ENCODE measurements around the gene HGFAC. TPM values are rescaled to one million over a fixed set of nuclear protein-coding genes. Genes with fewer than 3 reads are reported as not detected.
A peak's percentile ranks its signal among the peaks of the same experiment; 100 is the strongest.

Gene HGFAC
- total RNA-seq, 6 donors from 2014 or later: 0.20 to 1.1 (median 0.49) TPM; not detected in 1

DNA sequence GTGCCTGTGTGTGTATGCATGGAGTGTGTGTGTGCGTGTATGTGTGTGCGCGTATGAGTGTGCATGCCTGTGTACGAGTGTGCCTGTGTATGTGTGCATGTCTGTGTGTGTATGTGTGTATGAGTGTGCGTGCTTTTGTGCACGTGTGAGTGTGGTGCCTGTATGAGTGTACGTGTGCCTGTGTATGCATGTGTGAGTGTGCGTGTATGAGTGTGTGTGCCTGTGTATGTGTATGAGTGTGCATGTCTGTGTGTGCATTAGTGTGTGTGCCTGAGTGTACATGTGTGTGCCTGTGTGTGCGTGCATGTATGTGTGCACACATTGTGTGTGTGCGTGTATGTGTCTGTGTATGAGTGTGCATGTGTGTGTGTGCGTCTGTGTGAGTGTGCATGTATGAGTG lies 27.0 kb downstream of the HGFAC start:
- Histone ChIP-seq H3K4me3 (no peak overlapping the region), H3K4me1 (peaks cover 0 to 15% (median 3%) of the 10 kb centered on the region in 4 donors), H3K36me3 (no peaks in the 10 kb centered on the region), H3K9me3 (no peaks in the 10 kb centered on the region), H3K27me3 (peaks cover 0 to 2% (median under 1%) of the 10 kb centered on the region in 4 donors), H3K27ac (no peak overlapping the region)
- ATAC-seq (ENCODE audit: low FRiP score in 2 of 2): no peak
- no peak for TF ChIP-seq EP300 (IDR thresholded peaks at IDR 0.05)
- TF ChIP-seq, protein P1, sequence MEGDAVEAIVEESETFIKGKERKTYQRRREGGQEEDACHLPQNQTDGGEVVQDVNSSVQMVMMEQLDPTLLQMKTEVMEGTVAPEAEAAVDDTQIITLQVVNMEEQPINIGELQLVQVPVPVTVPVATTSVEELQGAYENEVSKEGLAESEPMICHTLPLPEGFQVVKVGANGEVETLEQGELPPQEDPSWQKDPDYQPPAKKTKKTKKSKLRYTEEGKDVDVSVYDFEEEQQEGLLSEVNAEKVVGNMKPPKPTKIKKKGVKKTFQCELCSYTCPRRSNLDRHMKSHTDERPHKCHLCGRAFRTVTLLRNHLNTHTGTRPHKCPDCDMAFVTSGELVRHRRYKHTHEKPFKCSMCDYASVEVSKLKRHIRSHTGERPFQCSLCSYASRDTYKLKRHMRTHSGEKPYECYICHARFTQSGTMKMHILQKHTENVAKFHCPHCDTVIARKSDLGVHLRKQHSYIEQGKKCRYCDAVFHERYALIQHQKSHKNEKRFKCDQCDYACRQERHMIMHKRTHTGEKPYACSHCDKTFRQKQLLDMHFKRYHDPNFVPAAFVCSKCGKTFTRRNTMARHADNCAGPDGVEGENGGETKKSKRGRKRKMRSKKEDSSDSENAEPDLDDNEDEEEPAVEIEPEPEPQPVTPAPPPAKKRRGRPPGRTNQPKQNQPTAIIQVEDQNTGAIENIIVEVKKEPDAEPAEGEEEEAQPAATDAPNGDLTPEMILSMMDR (IDR thresholded peaks at IDR 0.05): no peak
- TF ChIP-seq POLR2A (IDR thresholded peaks at IDR 0.05): no peak
- TF ChIP-seq POLR2AphosphoS5 (IDR thresholded peaks at IDR 0.05): no peak
- WGBS, 2 donors: 85 to 86% methylated on average over 11 of the region's 11 CpGs
- DNase-seq: no peak

DNA sequence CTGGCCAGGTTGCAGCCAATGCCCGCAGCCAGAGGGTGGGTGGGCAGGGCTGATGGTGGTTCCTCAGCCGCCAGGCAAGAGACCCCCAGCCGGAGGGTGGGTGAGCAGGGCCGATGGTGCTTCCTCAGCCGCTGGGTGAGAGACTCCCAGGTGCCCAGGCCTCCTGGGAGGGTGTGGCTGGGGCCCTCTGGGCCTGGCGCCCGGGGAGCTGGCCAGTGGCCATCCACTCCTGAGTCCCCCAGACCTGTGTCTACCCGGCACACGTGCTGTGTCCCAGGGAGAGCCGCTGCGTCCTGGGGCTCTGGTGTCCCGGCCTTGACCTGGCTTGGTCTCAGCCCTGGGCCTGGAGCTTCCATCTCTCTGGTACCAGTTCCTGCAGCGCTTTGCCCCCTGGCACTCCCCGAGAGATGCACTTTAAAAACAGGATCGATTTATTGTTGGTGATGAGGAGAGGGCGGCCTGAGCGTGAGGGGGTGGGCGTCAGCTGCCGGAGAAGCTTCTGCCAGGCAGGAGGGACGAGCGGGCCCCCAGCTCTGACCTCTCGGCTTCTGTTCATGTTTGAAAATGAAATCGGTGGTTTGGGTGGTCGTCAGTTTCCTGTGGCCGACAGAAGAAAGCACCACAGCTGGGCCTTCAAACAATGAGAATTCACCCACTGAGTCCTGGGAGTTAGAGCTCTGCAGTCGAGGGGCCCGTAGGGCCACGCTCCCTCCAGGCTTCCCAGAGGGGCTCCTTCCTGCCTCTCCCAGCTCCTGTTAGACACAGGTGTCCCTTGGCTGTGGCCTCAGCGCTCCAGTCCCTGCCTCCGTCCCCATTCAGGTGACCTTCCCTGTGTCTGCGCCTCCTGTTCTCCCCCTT lies 27.8 kb downstream of the HGFAC start:
- Histone ChIP-seq H3K27ac (no peak overlapping the region), H3K9me3 (no peaks in the 10 kb centered on the region), H3K4me1 (peaks cover 0 to 11% (median 0%) of the 10 kb centered on the region in 4 donors), H3K36me3 (no peaks in the 10 kb centered on the region), H3K4me3 (no peak overlapping the region), H3K27me3 (no peaks in the 10 kb centered on the region)
- TF ChIP-seq POLR2AphosphoS5 (IDR thresholded peaks at IDR 0.05): no peak
- TF ChIP-seq, protein P1 (IDR thresholded peaks at IDR 0.05): no peak
- TF ChIP-seq POLR2A (IDR thresholded peaks at IDR 0.05): no peak
- TF ChIP-seq EP300 (IDR thresholded peaks at IDR 0.05): no peak
- DNase-seq (peak in 1 of 2 donors; percentile 68), ATAC-seq (ENCODE audit: low FRiP score in 2 of 2) (no peak)
- 74 to 82% methylated on average over 18 to 31 of the region's 31 CpGs for WGBS, 2 donors

DNA sequence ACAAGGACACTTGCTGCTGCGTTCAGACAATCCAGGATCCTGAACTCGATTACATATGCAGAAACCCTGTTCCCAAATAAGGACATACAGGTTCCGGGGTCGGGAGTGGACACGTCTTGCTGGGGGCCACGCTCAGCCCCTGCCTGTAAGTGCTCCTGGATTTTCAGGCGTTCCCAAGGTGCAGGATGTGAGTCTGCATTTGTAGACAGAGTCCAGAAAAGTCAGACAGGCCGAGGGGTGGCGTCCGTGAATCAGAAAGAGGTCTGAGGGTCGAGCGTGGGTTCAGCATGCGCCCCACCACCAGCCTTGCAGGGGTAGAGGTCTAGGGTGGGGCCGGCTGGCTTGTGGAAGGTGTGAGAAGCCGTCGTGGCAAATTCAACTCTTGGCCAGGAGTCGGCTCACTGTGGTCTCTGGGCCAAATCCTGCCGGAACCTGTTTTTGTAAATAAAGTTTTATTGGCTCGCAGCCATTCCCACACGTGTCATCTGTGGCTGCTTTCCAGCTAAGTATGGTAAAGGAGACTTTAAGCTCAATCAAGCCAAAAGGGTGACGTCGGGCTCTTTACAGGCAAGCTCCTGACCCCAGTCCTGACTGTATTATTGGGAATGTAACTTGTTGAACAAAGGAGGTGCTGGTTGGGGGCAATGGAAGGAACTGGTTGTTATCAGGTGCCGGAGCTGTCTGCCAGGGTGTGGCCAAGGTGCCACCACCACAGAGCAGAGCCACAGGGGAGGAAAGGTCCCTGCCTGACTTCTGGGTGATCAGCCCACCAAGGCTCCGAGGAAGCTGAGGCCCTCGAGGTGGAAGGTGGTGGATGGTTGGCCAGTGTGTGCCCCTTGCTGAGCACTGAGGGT lies 28.7 kb downstream of the HGFAC start:
- Histone ChIP-seq H3K36me3 (no peaks in the 10 kb centered on the region), H3K4me1 (peaks cover 0 to 11% (median 0%) of the 10 kb centered on the region in 4 donors), H3K27ac (no peak overlapping the region), H3K4me3 (no peak overlapping the region), H3K27me3 (no peaks in the 10 kb centered on the region), H3K9me3 (no peaks in the 10 kb centered on the region)
- WGBS, 2 donors: 47 to 68% methylated on average over 17 to 25 of the region's 25 CpGs
- no peak for DNase-seq
- ATAC-seq (ENCODE audit: low FRiP score in 2 of 2): no peak
- TF ChIP-seq POLR2AphosphoS5 (IDR thresholded peaks at IDR 0.05) (no peak), EP300 (IDR thresholded peaks at IDR 0.05) (no peak), POLR2A (IDR thresholded peaks at IDR 0.05) (no peak)
- TF ChIP-seq, protein P1 (IDR thresholded peaks at IDR 0.05): no peak

DNA sequence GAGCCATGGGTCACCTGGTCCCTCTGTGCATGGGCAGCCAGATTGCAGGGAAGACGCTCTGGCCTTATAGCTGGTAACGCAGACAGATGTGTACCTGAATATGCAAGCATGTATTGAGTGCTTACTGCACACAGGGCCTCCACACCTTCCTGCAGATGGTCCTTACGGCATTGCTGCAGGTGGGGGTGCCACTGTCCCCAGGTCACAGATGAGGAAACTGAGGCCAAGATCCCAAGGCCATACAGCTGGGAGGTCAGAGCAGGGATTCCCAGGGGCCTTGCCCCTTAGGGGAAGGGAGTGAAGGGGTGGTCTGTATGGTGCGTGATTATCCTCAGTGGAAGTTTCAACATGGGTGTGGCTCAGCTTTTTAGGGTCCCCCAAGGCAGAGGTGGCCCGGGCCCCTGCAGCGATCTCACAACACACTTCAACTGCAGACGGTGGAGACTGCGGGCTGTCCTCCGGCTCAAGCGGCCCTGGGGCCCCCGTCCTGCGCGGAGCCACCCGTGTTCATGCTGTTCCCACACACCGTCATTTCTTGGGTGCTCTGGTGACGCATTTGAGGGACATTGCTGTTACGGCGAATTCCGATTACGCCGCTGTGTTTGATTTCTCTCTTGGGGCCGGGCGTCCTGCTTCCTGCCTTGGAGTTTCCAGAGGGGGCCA lies 29.5 kb downstream of the HGFAC start:
- Histone ChIP-seq H3K9me3 (no peaks in the 10 kb centered on the region), H3K27ac (no peak overlapping the region), H3K4me1 (peaks cover 0 to 11% (median 0%) of the 10 kb centered on the region in 4 donors), H3K36me3 (no peaks in the 10 kb centered on the region), H3K4me3 (no peak overlapping the region), H3K27me3 (no peaks in the 10 kb centered on the region)
- whole genome bisulfite sequencing, 2 donors: 92 to 95% methylated on average over 21 to 23 of the region's 23 CpGs
- ATAC-seq (ENCODE audit: low FRiP score in 2 of 2) (no peak), DNase-seq (peak in 1 of 2 donors; percentile 65)
- TF ChIP-seq, protein P1 (IDR thresholded peaks at IDR 0.05): no peak
- TF ChIP-seq POLR2AphosphoS5 (IDR thresholded peaks at IDR 0.05) (no peak), EP300 (IDR thresholded peaks at IDR 0.05) (no peak)

Measured in upper lobe of left lung (tissue), 6 donors.